COLO829 (cell line): ENCODE data around the gene IL17REL.
"Not testable (repeated sequence)": the region's sequence is repeated elsewhere in the genome, so short reads cannot be mapped to it uniquely, and the experiment has no call there.

Experiments used
- DNase-seq: peaks from one replicate; pipeline ENCODE4 v3.0.0; 2012; ENCODE audit warnings: low spot score

The IL17REL gene

DNA sequence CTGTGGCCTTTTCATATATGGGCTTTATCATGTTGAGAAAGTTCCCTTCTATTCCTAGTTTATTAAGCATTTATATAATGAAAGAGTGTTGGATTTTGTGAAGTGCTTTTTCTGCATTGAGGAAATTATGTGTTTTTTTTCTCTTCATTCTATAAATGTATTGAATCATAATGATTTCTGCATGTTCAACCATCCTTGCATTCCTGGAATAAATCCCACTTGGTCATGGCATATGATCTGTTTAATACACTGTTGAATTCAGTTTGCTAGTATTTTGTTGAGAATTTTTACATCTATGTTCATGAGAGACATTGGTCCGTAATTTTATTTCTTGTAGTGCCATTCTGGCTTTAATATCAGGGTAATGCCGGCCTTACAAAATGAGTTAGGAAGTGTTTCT, 26.2 kb downstream of the IL17REL start:
- no peak for DNase-seq

DNA sequence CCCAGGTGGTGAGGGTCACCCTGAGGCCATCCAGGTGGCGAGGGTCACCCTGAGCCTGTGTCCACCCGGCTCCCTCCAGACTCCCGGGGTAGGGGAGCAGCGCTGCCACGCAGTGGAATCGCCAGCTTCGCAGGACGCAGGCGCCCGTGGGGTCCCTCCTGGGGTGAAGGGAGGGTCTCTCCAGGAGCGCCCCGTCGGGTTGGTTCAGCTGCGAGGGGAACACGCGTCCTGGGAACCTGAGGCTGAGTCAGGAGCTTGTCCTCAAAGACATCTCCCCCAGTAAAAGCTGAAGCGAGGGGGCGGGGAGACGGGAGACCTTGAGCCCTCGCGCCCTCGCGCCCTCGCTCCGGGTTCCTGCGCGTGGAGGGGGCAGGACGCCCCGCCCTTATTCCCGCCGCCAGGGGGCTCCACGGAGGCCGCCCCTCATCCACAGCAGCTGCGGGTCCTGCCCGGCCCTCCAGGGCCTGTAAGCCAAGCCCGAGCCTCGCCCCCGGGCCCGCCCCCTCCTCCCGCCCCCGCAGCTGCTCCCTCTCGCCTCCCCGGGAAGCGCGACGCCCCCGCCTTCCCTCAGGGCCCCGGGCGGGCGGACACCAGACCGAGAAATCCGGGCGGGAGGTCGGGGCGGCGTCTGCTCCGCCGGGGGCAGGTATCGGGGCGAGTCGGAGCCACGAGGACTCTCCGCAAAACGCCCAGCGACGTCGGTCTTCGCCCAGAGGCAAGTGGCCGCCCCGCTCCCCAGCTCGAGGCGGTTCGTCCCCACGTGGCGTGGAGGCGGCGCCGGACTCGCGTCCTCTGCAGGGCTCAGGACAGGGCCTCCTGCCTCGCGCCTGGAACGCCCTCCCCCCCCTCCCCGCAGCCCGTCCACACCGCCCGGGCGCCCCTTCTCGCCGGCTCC, 29.2 kb downstream of the IL17REL start:
- DNase-seq, result no peak

DNA sequence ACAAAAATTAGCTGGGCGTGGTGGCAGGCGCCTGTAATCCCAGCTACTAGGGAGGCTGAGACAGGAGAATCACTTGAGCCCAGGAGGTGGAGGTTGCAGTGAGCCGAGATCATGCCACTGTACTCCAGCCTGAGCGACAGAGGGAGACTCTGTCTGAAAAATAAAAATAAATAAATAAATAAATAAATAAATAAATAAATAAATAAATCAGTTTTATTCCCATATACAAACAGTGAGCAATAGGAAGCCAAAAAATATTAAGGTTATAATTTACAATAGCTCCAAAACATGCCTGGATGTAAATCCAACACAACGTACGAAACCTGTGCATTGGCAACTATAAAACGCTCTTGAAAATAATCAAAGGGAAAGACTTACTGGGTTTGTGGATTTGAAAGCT, 30.8 kb downstream of the IL17REL start:
- DNase-seq, result not testable (repeated sequence)

DNA sequence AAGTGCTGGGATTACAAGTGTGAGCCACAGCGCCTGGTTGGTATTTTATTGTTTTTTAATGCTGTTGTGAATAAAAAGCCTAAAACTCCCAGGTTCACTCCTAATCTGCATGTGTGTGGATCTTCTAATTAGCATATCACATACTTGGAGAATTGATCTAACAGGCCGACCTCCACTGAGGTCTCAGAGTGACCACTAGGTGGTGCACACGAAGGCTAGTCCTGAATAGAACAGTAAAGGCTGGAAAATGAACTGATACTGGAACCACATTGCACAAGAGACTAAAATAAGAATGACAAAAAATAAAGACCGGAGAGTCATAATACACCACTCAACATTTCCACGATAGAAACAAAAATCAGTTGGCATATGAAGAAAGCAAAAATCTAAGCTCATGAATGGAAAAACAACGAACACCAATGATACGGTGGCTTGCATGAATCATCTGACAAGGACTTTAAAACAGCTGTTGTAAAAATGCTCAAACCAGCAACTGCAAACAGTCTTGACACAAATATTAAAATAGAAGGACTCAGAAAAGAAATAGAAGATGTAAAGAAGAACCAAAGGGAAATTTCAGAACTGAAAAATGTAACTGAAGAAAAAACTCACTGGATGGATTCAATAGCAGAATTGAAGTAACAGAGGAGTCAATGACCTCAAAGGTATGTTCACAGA, 32.8 kb downstream of the IL17REL start:
- DNase-seq, result no peak

DNA sequence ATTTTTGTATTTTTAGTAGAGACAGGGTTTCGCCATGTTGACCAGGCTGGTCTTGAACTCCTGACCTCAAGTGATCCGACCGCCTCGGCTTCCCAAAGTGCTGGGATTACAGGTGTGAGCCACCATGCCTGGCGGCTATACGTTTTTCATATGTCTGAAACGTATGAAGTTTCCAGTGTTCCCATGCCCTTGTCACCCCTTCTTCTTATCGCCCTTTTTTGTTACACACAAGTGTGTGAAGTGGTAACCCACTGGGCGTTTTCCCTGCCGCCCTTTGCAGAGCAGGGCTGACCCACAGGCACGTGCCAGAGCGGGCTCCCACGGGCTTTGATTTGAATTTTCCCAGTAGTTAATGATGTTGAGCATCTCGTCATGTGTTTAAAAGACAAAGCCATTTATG, 35.0 kb downstream of the IL17REL start:
- DNase-seq, result no peak

DNA sequence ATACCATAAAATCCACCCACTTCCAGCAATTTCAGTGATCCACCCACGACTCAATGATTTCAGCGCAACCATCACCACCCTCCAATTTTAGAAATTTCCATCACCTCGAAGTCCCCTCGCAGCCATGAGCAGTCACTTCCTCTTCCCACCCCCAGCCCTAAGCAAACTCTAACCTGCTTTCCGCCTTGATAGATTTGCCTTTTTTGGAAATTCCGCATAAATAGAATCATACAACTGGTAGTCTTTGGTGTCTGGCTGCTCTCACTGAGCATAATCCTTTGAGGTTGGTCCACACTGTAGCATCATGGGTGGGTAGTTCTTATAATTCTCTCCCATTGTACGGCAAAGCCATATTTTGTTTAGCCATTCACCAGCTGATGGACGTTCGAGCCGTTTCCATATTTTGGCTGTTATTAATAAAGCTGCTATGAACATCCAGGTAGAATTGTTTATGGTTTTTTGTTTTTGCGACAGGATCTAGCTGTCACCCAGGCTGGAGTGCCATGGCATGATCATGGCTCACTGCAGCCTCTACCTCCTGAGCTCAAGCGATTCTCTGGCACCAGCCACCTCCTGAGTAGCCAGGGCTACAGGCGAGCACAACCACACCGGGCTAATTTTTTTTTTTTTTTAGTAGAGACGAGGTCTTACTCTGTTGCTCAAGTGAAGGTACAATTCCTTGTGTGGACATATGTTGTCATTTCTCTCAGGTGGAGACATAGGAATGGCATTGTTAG, 36.0 kb downstream of the IL17REL start:
- DNase-seq, result no peak

DNA sequence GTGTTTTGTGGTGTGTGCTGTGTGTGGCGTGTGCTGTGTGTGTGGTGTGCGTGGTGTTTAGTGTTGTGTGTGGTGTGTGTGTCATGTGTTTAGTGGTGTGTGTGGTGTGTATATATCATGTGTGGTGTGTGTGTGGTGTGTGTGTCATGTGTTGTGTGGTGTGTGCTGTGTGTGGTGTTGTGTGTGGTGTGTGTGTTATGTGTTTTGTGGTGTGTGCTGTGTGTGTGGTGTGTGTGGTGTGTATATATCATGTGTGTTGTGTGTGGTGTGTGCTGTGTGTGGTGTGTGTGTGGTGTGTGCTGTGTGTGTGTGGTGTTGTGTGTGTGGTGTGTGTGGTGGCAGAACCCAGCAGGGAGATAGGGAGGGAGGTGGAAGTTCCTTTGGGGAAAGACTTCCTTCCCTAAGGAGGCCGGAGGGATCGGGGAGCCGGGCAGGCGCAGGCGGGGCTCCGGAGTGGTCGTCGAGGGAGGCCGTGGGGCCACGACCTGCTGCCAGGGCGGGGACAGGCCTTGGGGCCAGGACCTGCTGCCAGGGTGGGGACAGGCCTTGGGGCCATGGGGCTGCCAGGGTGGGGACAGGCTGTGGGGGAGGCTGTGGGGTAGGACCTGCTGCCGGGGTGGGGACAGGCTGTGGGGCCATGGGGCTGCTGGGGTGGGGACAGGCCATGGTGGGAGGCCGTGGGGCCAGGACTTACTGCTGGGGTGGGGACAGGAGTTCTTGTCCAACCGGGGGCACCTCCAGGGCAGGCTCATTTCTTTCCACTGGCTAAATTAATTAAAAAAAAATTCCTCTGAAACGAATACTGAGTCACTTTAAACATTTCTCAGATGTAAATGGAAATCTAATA, 36.8 kb downstream of the IL17REL start:
- no peak for DNase-seq

DNA sequence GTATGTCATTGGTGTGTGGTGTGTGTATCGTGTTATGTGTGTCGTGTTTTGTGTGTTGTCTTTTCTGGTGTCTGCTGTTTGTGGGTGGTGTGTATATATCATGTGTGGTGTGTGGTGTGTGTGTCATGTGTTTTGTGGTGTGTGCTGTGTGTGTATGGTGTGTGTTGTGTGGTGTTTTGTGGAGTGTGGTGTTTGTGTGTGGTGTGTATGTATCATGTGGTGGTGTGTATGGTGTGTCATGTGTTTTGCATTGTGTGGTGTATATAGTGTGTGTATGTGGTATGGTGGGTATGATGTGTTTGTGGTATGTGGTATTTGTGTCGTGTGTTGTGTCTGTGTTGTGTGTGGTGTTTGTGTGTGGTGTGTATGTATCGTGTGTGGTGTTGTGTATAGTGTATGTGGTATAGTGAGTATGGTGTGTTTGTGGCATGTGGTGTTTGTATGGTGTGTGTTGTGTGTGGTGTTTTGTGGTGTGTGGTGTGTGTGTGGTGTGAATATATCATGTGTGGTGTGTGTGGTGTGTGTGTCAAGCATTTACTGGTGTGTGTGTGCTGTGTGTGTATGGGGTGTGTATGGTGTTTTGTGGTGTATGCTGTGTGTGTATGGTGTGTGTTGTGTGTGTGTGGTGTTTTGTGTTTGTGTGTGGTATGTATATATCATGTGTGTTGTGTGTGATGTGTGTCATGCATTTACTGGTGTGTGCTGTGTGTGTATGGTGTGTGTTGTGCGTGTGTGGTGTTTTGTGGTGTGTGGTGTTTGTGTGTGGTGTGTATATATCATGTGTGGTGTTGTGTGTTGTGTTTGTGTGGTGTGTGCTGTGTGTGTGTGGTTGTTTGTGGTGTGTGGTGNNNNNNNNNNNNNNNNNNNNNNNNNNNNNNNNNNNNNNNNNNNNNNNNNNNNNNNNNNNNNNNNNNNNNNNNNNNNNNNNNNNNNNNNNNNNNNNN, 39.3 kb downstream of the IL17REL start:
- no peak for DNase-seq

DNA sequence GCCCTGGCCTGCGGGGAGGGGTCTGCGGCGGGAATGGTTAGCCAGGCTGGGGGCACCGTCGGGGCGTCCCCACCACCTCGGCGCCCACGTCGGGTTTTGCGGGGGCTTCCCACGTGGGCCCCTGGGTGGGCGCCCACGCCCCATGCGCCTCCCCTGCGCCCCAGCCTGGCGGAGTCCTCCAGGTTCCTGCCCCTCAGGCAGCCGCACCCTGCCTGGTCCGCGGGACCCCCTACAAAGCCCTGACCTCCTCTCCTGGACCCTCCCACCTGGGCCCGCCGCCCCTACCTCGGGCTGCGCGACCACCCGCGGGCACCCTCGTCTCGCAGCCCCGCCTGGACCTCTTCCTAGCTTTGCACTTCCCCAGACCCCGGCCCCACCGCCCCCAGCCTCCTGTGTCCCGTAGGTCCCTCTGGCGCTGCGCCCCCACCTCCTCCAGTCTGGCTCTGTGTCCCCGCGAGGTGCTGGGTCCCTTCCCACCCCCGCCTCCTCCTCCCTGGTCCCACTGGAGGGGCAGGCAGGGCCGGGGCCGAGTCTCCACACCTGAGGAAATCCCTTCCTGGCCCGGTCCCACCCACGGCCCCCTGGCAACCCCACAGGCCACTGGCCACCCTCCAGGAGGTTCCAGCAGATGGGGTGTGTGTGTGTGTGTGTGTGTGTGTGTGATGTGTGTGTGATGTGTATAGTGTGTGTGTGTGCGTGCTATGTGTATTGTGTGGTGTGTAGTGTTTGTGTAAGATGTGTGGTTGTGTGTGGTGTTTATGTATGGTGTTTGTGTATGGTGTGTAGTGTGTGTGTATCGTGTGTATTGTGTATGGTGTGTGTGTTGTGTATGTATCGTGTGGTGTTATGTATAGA, 40.2 kb downstream of the IL17REL start:
- DNase-seq, result no peak

DNA sequence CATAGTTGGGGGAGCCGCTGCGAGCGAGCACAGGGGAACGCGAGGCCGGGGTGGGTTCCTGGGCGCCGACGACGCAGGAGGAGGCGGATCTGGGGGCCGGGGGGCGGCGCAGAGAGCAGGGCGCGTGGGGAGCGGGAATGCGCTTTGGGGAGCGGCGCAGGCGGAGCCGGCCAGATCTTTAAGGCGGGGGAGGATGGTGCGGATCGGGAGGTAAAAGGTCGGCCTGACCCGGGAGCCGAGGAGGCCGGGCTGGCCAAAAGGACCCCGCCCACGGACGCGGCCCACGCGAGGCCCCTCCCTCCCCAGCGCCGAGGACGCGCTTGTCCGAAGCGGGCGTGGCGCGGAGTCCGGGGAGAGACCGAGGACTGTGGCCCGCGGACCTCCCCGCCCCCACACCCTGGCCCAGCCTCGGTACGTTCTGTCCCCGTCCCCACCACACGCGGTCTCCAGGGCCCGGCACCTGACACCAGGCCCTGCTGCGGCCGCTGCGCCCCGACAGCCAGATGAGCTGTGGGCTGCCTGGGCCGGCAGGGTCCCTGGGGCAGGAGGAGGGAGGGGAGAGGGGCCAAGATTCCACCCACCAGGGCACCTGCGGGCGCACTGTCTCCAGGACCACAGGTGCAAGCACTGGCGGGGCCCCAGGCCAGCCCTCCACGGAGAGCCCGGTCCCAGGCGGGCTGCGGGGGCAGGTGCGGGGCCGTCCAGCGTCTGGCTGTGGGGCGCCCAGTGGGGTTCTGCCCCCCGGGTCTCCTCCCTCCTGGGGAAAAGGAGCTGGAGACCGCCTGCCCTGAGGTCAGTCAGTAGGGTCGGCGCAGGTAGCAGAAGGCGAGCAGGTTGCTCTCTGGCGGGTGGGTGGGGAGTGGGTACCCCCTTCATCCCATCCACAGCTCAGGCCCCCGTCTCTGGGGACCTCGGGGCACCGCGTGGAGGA, 41.1 kb downstream of the IL17REL start:
- DNase-seq, result peak; percentile 50

DNA sequence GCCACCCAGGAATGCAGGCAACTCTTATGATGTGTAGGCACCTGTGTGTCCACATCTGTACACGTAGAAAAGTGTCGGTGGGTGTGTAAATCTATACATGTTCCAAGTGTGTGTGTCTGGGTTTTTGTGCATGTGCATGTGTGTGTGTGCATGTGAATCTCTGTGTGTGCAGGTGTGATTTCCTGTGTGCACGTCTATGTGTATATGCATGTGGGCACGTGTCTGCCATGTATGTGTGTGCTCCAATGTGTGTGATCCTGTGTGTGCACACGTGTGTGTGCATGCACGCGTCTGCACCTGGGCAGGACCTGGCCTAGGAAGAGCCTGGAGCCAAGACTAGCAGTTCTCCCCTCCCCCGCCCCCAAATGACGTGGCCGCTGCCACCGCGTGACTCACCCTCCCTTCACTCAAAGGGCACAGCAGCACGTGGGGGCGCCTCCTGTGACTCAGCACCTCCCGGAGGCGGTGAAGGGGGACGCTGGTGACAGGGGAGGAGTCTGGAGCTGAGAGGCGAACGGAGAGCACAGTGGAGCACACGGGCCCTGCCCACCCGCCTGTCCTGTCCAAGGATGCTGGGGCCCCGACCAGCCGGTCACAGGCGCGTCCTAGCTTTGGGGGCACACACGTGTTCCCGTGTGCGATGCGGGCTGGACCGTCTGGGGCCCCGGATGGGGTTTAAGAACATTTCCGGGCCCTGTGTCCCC, 41.9 kb downstream of the IL17REL start:
- peak; percentile 92 for DNase-seq

DNA sequence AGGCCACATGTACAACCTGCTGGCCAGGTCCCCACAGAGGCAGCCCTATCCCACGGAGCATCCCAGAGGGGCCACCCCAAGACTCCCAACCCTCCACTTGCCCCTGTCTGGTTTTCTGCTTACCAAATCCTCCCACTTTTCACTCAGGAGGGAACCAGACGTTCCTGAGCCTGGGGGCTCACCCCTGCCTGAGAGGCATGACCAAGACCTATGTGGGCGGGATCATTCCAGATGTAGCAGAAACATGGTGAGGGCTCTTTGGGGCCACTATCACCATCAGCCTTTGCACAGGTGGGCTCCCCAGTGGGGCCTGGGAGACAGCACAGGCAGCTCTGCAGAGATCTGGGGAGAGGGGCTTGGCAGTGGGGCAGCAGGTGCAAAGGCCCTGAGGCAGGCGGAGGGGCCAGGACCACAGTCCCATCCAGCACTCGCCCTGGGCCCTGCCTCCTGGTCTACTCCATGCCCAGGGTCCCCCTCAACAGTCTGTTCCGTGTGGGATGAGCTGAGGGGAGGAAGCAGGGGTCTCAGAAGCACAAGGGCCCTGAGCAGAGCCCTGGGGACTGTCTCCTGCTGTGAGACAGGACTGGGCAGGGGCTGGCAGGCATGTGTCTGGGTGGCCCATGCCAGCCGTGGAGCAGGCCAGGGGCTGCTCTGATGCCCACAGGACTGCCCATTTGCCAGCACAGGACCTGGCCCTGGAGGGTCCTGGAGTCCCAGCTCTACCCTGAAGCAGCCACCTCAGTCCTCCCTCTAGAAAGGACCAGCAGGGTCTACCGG, 42.6 kb downstream of the IL17REL start:
- DNase-seq, result no peak

DNA sequence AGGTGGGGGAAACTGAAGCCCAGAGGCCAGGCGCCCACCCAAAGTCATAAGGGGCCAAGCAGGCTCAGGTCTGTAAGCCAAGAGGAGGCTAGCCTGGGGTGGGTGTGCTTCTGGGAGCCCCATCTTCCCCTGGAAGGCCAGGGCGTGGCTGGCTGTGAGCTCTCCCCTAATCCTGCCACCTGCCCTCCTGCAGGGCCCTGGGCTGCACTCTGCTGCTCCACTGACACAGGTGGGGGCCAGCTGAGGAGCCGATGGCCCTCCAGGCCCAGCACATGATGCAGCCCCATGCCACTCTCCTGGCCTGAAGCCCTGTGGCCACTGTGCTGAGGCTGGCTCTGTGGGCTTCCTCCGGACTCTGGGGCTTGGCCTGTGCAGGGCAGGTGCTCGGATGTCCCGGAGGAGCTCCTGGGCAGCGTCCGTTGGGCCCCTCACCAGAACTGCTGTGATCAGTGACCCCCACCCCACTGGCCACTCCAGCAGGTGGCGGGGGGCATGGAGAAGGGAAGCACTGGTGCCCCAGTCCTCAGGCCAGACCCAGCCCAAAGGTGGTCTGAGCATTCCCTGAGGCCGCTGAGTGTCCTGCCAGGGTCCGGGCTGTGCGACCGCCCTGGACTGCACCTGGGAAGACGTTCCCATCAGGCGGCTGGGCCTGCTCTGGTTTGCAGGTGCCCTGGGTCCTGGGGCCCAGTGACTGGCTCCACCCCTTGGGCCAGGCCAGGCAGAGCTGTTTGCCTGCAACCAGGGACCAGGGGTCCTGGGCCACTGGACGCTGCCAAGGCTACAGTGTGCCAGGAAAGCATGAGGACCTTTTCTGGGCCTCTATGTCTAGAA, 43.5 kb downstream of the IL17REL start:
- DNase-seq, result no peak

DNA sequence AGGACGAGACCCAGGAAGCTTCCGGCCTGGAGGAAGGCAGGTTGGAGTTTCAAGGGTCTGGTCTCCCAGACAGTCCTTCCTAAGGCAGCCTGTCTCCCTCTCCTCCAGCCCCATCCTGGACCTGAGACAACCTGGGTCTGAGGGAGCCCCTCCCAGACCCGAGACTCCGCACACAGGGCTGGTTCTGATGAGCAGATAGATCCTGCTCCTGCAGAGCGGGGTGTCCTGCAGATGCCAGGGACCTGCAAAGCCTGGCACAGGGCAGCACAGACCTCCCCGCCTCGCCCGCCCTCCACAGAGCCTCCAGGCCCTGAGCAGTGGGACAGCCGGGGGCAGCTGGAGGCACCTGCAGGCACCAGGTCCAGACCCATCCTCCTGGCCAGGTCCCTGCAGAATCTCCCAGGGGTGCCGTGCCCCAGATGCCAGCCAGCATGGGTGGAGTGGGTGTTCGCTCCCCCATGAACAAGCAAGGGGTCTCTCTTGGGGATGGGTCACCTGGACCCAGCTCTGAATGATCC, 44.2 kb downstream of the IL17REL start:
- no peak for DNase-seq

DNA sequence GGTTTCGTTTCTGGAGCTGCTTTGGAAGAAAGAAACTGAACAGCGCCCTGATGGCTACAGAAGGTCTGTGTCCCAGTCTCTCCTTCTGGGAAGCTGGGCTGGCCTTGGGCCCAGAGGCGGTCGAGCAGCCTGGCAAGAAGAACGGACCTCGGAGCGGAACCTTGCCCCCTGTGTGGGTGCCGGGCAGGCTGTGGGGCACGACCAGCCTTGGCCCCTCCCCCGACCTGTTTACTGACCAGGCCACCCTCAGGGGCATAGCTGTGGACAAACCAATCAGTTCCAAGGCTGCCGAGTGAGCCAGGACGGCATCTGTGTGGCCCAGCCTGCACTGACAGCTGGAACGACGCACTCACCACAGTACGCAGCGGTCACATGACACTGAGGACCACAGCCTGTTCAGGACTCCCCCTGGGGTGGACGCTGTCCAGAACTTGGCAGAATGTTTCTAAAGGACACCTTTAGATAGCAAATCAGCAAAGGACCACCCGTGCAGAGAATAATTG, 44.8 kb downstream of the IL17REL start:
- DNase-seq, result no peak
